Testis (tissue), 3 donors: ENCODE measurements around the gene STX12. TPM values are rescaled to one million over a fixed set of nuclear protein-coding genes. Genes with fewer than 3 reads are reported as not detected.

ENCODE experiments used
- DNase-seq: peaks from one replicate; pipeline ENCODE4 v3.0.0-alpha.2; 2019
- H3K27ac ChIP-seq, 2 donors: fragments of 200-600 bp; sonication (generic); one replicate each; pipeline ENCODE4 v1.5.1; 2019
- H3K27me3 ChIP-seq: fragments of 200-600 bp; sonication (generic); one replicate; pipeline ENCODE4 v1.5.1; 2019
- H3K36me3 ChIP-seq: fragments of 200-600 bp; sonication (generic); one replicate; pipeline ENCODE4 v1.5.1; 2017; ENCODE audit warnings: low read depth; ENCODE audit errors: missing control alignments
- H3K4me1 ChIP-seq: fragments of 200-600 bp; sonication (generic); one replicate; pipeline ENCODE4 v1.5.1; 2019
- H3K4me3 ChIP-seq, 2 donors: fragments of 200-600 bp; sonication (generic); one replicate each; pipeline ENCODE4 v1.5.1; 2017 to 2019
- H3K9me3 ChIP-seq: fragments of 200-600 bp; sonication (generic); one replicate; pipeline ENCODE4 v1.5.1; 2017
- CTCF ChIP-seq, 3 experiments: fragments of 450-650 bp in 2 of 3; fragments of 200-600 bp in 1 of 3; sonication (generic) in 1 of 3; IDR thresholded peaks; one replicate each; pipeline ENCODE4 v1.5.1; 2016 to 2019; ENCODE audit warnings: antibody characterized with exemption in 3 of 3, mild to moderate bottlenecking in 2 of 3, moderate library complexity in 1 of 3
- POLR2A ChIP-seq: fragments of 450-650 bp; IDR thresholded peaks from one replicate; pipeline ENCODE4 v1.6.1; 2017; ENCODE audit warnings: antibody characterized with exemption, mild to moderate bottlenecking, moderate library complexity
- WGBS, 2 donors: methylation state at CpG; one replicate each; pipeline ENCODE4 v1.1.5; 2018; 5-methylcytosine and 5-hydroxymethylcytosine counted together
- intact Hi-C: fragments of 100-400 bp; cut with DNase I; formaldehyde crosslinking; loops from one replicate; pipeline ENCODE4 v1.15.1; 2023; ENCODE audit warnings: low total_unique reads
- polyA plus RNA-seq: library from polyadenylated mRNA; stranded (reverse); fragments of 350-450 nt; fragmentation: Illumina TruSeq; extraction: RNeasy Lipid Tissue Mini Kit (QIAGEN cat#74804); gene quantifications from one replicate; pipeline ENCODE4 v1.2.3, GENCODE V29; 2014; ENCODE audit warnings: low read depth, low replicate concordance; ENCODE audit not compliant: insufficient read depth
- total RNA-seq, 2 donors: library from RNA; depleted of rRNA; stranded (reverse); fragments of >200 nt; gene quantifications; one replicate each; pipeline ENCODE4 v1.2.3, GENCODE V29; 2016

Gene STX12
- total and polyA plus RNA-seq, 3 donors from 2014 or later: 32.0 to 46.7 (median 39.1) TPM

- peaks cover 14% of the 10 kb centered on the region for H3K4me1 ChIP-seq
- no peaks in the 10 kb centered on the region for H3K36me3 ChIP-seq
- intact Hi-C loops: no loop called here
- H3K27ac ChIP-seq: peak overlapping the region; percentile 3 to 61
- no peaks in the 10 kb centered on the region for H3K9me3 ChIP-seq
- TF ChIP-seq CTCF (IDR thresholded peaks at IDR 0.05): no peak
- no peak for TF ChIP-seq POLR2A
- WGBS, 2 donors: 78 to 79% methylated on average over 7 of the region's 9 CpGs
- peak; percentile 61 for DNase-seq
- no peaks in the 10 kb centered on the region for H3K27me3 ChIP-seq
- no peak overlapping the region for H3K4me3 ChIP-seq
These were observed 89.9 kb downstream of the STX12 start for GRCh38 chr1:27862671-27863537.

GRCh38 chr1:27863538-27863915 is 90.5 kb downstream of the STX12 start:
- no peak for DNase-seq
- no peaks in the 10 kb centered on the region for H3K36me3 ChIP-seq
- WGBS, 2 donors: 83 to 100% methylated on average over 1 of the region's 1 CpG
- no peaks in the 10 kb centered on the region for H3K27me3 ChIP-seq
- TF ChIP-seq CTCF (IDR thresholded peaks at IDR 0.05) (no peak), POLR2A (no peak)
- peaks cover 16% of the 10 kb centered on the region for H3K4me1 ChIP-seq
- H3K9me3 ChIP-seq: no peaks in the 10 kb centered on the region
- peak overlapping the region in 1 of 2 donors; percentile 3 for H3K27ac ChIP-seq
- intact Hi-C loops: no loop called here
- no peak overlapping the region for H3K4me3 ChIP-seq

GRCh38 chr1:27864264-27864895 is 91.4 kb downstream of the STX12 start:
- intact Hi-C loops: no loop called here
- WGBS, 2 donors: 80 to 81% methylated on average over 8 of the region's 8 CpGs
- H3K9me3 ChIP-seq: no peaks in the 10 kb centered on the region
- DNase-seq: no peak
- TF ChIP-seq CTCF (IDR thresholded peaks at IDR 0.05) (no peak), POLR2A (no peak)
- no peaks in the 10 kb centered on the region for H3K27me3 ChIP-seq
- no peak overlapping the region for H3K4me3 ChIP-seq
- H3K27ac ChIP-seq: no peak overlapping the region
- H3K36me3 ChIP-seq: no peaks in the 10 kb centered on the region
- H3K4me1 ChIP-seq: peaks cover 23% of the 10 kb centered on the region

GRCh38 chr1:27865821-27866220 is 92.8 kb downstream of the STX12 start:
- H3K36me3 ChIP-seq: no peaks in the 10 kb centered on the region
- H3K27me3 ChIP-seq: no peaks in the 10 kb centered on the region
- no peaks in the 10 kb centered on the region for H3K9me3 ChIP-seq
- DNase-seq: no peak
- peaks cover 21% of the 10 kb centered on the region for H3K4me1 ChIP-seq
- intact Hi-C loops: no loop called here
- H3K4me3 ChIP-seq: no peak overlapping the region
- TF ChIP-seq POLR2A (no peak), CTCF (IDR thresholded peaks at IDR 0.05) (no peak)
- peak overlapping the region; percentile 53 to 69 for H3K27ac ChIP-seq
- 91 to 95% methylated on average over 10 of the region's 10 CpGs for WGBS, 2 donors
